GM19324 (cell line): Measurements from ENCODE around the gene RPL7A.
"Not testable (repeated sequence)": the region's sequence is repeated elsewhere in the genome, so short reads cannot be mapped to it uniquely, and the experiment has no call there.

Experiments used
- ATAC-seq: cut with Tn5 transposase; IDR thresholded peaks from one replicate; pipeline ENCODE4 v1.9.1; 2021; ENCODE audit warnings: mild to moderate bottlenecking, moderate library complexity; ENCODE audit not compliant: unreplicated experiment, low FRiP score

RPL7A gene

DNA sequence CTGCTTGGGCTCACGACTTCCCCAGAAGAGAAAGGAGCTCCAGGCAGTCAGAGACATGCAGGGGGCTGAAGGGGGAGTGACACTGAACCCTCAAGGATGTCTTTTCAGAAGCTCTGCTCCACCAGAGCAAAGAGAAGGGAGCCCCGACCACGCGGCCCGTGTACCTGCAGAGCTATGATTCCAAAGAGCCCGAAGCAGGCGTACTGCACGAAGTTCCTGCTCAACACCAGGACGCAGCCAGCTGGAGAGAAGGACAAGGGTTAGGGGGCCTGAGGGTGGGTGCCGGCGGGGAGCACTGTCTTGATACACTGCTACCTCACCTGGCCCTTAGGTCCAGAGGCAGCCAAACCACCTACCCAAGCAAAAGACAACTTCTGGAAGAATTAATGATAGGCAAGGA lies 18.4 kb downstream of the RPL7A start:
- no peak for ATAC-seq

- ATAC-seq = no peak
Observed at GRCh38 chr9:133367221-133367620, 19.2 kb downstream of the RPL7A start.

GRCh38 chr9:133367778-133368177 lies 19.8 kb downstream of the RPL7A start:
- ATAC-seq = no peak

- ATAC-seq = no peak
Observed at GRCh38 chr9:133368249-133368881, 20.3 kb downstream of the RPL7A start.

DNA sequence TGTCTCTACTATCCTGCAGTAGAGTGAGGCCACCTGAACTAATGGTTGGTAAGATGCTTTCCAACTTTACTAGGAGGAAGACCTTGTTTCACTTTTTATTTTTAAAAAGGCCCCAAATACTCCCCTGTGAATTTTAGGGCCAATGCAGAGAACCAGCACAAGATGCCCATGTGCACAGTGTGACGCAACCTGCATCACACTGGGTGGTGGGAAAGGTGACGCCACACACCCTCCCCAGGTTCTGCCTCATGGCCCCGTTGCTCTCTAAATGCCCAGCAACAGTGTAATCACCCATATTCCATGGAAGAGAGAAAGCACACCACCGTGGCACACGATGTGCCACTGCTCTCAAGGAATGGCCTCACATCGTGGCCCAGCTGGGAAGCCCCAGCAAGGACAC lies 21.4 kb downstream of the RPL7A start:
- no peak for ATAC-seq

- no peak for ATAC-seq
Observed at GRCh38 chr9:133369933-133370332, 21.9 kb downstream of the RPL7A start.

GRCh38 chr9:133370685-133371084 lies 22.7 kb downstream of the RPL7A start:
- ATAC-seq = no peak

DNA sequence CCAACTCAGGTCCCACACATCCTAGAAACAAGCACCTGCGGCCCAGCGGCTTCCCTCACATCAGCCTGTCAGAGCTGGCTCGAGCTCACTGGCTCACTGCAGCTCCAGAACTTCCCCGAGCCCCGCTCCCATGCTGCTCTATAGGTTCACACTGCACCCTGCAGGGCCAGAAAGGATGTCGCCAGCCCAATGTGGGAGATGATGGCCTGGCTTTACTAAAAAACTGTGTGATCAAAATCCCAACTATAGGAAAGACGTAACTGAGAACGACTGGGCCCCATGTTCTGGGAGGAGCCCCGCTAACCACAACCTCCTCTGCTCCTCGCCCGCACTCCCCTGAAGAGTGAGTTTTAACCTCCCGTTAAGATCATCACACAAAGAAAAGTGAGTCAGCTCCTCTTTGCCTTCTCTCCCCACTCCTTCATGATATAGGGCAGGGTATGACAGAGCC lies 23.3 kb downstream of the RPL7A start:
- ATAC-seq = no peak

DNA sequence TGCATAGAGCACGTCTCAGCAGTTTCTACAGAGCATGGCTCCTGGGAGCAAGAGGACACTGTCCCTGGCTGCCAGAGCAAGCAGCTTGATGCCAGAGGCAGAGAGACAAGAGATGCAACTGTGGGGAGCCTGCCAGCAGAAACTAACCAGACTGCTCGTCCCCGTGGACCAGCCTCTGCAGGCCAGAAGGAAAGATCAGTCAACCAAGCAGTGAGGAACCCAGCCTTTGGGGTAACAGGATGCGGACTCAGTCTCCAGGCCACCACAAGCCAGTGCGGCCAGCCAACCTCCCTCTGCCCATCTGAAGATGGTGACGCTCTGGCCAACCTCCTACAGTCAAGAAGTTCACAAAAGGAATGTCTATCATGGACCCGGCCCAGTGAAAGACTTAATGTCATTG lies 24.1 kb downstream of the RPL7A start:
- ATAC-seq = no peak

DNA sequence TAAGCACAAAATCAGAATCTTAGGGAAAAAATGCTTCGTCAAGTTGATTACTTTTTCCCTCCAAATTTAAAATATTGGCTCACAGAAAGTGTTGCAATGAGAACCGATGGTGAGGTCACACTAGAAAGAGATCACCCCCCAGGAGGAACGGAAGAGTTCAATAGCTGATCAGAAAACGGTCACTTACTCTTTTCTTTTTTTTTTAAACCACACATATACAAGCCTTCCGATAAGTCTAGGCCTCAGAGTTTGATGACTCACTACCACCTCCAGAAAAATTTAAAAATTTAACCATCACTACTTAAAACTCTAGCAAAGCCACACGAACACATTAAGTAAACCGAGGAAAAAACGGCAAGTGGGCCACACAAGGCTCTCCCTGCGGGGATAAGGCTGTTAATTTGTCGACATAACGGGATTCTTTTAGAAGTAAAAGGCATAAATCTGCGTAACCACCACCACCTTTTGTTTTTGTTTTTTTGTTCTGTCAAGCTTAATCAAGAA lies 26.6 kb downstream of the RPL7A start:
- no peak for ATAC-seq

- peak; percentile 5 for ATAC-seq
Observed at GRCh38 chr9:133375116-133375723, 27.2 kb downstream of the RPL7A start.

DNA sequence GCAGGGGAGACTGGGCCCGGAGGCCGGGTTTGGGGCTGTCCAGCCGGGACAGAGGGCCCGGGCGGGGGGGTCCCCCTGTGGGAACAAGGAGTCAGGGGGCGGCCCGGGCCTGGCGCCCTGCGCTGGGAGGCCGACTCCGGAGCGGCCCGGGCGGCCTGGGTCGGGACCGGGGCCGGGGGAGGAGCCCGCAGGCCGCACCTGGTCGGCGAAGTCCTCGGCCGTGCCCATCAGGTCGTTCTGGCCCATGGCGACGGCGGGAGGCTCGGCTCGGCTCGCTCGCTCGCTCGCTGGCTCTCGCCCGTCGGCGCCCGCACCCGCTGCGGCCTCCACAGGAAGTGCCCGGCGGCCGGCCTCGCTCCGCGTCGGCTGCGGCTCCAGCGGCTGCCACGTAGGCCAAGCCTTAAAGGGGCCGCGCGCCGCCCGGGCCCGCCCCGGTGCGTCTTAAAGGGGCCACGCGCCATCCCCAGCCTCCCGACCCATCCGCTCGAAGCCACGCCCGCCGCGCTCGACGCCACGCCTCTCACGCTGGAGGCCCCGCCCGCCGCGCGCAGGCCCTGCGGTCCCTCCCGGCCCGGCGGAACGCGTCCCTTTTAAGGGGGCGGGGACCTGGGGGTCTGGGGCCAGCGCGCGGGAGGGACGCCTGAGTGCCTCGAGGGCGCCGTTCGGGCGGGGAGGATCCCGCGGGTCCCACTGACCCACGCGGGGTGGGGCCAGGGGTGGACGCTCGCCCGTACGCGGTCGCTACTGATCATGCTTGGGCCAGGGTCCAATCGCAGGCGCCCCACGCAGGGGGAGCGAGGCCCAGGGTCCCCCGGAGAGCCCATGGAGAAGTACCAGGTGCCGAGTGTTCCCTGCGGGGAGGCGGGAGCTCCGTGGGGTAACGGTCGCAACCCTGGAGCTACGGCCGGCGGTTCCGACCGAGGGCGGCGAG lies 28.0 kb downstream of the RPL7A start, which contains the start of the genes STKLD1 and SURF4:
TSS of gene STKLD1 (plus strand) at position 643 of the 931 bp plus-strand sequence. CDS start at position 751, 108 bp downstream.
TSS of gene SURF4 (minus strand) at position 337 of the 931 bp plus-strand sequence. CDS start at position 246, 91 bp downstream.
- peak; percentile 93 for ATAC-seq

DNA sequence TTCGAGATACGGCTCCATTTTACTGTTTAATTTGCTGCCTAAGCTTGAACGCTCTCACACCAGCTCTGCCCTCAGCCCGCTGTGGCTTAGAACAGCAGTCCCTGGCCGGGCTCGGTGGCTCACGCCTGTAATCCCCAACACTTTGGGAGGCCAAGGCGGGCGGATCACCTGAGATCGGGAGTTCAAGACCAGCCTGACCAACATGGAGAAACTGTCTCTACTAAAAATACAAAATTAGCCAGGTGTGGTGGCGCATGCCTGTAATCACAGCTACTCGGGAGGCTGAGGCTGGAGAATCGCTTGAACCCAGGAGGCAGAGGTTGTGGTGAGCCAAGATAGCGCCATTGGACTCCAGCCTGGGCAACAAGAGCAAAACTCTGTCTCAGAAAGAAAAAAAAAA lies 29.3 kb downstream of the RPL7A start:
- not testable (repeated sequence) for ATAC-seq

- ATAC-seq = no peak
Observed at GRCh38 chr9:133377721-133378216, 29.8 kb downstream of the RPL7A start.

GRCh38 chr9:133378408-133378962 lies 30.5 kb downstream of the RPL7A start:
- ATAC-seq = no peak

DNA sequence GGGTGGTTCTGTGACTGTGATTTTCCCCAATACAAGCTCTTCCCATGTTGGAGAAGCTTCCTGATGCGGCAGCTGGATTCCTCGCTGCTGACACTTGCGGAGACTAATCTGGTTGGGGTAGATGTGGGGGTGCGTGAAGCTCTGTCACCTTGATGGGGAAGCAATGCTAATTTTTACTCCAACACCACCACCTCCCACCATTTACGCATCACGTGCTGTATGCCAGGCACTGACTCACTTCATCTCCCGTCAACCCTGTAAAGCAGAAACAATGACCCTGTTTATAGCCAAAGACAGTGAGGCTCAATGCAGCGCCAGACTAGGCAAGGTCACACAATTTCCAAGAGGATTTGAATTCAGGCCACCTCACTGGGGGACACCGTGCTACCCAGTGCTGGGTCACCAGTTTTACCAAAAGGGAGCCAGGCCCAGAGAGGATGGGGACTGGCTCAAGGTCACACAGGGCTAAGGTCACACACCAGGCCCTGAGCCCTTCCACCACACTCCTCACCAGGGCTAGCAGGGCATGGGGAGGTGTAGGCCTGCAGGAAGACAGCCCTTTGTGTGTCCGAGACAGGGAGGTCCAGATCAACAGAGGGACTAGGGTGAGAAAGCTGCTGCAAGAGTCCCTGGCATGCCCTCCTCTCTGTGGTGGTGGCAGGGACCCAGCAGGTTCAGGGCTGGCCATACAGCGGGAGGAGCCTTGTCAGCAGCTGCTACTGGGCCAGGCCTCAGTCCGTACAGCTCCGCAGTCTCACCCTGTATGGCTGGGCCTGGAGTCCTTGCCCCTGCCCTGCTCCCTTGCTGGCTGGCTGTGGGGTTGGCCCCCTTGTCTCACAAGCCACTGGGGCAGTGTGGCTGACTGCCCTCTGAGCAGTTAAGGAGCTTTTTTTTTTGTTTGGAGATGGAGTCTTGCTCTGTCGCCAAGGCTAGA lies 31.4 kb downstream of the RPL7A start:
- ATAC-seq = no peak

GRCh38 chr9:133380734-133381133 lies 32.7 kb downstream of the RPL7A start:
- ATAC-seq = no peak

DNA sequence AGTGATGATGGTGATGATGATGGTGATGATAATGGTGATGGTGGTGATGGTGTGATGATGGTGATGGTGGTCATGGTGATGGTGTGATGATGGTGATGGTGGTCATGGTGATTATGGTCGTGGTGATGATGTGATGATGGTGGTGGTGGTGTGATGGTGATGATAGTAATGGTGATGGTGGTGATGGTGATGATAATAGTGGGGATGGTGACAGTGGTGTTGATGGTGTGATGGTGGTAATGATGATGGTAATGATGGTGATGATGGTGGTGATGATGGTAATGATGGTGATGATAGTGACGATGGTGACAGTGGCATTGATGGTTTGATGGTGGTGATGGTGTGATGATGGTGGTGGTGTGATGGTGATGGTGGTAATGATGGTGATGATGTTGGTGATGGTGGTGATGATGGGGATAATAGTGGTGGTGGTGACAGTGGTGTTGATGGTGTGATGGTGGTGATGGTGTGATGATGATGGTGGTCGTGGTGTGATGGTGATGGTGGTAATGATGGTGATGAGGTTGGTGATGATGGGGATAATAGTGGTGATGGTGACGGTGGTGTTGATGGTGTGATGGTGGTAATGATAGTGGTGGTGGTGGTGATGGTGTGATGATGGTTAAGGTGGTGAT lies 34.6 kb downstream of the RPL7A start:
- no peak for ATAC-seq

GRCh38 chr9:133383438-133383837 lies 35.4 kb downstream of the RPL7A start:
- no peak for ATAC-seq
